GM18517 (cell line): Measurements from ENCODE around the gene SLCO1A2.
"Not testable (repeated sequence)": the region's sequence is repeated elsewhere in the genome, so short reads cannot be mapped to it uniquely, and the experiment has no call there.

ENCODE experiments used
- ATAC-seq: cut with Tn5 transposase; IDR thresholded peaks from one replicate; pipeline ENCODE4 v1.9.1; 2021; ENCODE audit warnings: mild to moderate bottlenecking, moderate library complexity; ENCODE audit not compliant: unreplicated experiment

Gene SLCO1A2

GRCh38 chr12:21334771-21335325, at the start of gene SLCO1A2:
Gene SLCO1A2 (minus strand): TSS chr12:21334917. CDS start chr12:21334647, 270 bp downstream.
- ATAC-seq: no peak

GRCh38 chr12:21384261-21384660, 49.5 kb upstream of the SLCO1A2 start:
- no peak for ATAC-seq

GRCh38 chr12:21381320-21381719, 46.6 kb upstream of the SLCO1A2 start:
- ATAC-seq: not testable (repeated sequence)

GRCh38 chr12:21379218-21379617, 44.5 kb upstream of the SLCO1A2 start:
- no peak for ATAC-seq

GRCh38 chr12:21372602-21373001, 37.9 kb upstream of the SLCO1A2 start, which contains the start of gene IAPP:
Gene IAPP (plus strand): TSS chr12:21372902. CDS start chr12:21373352, 450 bp downstream.
- no peak for ATAC-seq

- ATAC-seq: no peak
Observed at GRCh38 chr12:21370845-21371449, 36.2 kb upstream of the SLCO1A2 start.

- no peak for ATAC-seq
Observed at GRCh38 chr12:21369141-21369980, 34.6 kb upstream of the SLCO1A2 start.

GRCh38 chr12:21360632-21361031, 25.9 kb upstream of the SLCO1A2 start:
- ATAC-seq: not testable (repeated sequence)

GRCh38 chr12:21354641-21355040, 19.9 kb upstream of the SLCO1A2 start:
- no peak for ATAC-seq

GRCh38 chr12:21353948-21354347, 19.2 kb upstream of the SLCO1A2 start:
- ATAC-seq: no peak

- no peak for ATAC-seq
Observed at GRCh38 chr12:21353487-21353886, 18.8 kb upstream of the SLCO1A2 start.

GRCh38 chr12:21350975-21351374, 16.3 kb upstream of the SLCO1A2 start:
- no peak for ATAC-seq

GRCh38 chr12:21346542-21347205, 12.0 kb upstream of the SLCO1A2 start:
- no peak for ATAC-seq

- no peak for ATAC-seq
Observed at GRCh38 chr12:21343636-21344035, 8.9 kb upstream of the SLCO1A2 start.

- no peak for ATAC-seq
Observed at GRCh38 chr12:21341769-21342168, 7.1 kb upstream of the SLCO1A2 start.

GRCh38 chr12:21340403-21340802, 5.7 kb upstream of the SLCO1A2 start:
- no peak for ATAC-seq

- ATAC-seq: no peak
Observed at GRCh38 chr12:21339921-21340320, 5.2 kb upstream of the SLCO1A2 start.

GRCh38 chr12:21337959-21338744, 3.4 kb upstream of the SLCO1A2 start:
- no peak for ATAC-seq

GRCh38 chr12:21337453-21337852, 2.7 kb upstream of the SLCO1A2 start:
- no peak for ATAC-seq

- ATAC-seq: no peak
Observed at GRCh38 chr12:21336656-21337055, 1.9 kb upstream of the SLCO1A2 start.
